ENCODE data around the gene FOXK1.
A peak's percentile ranks its signal among the peaks of the same experiment; 100 is the strongest.
"Not testable (repeated sequence)": the region's sequence is repeated elsewhere in the genome, so short reads cannot be mapped to it uniquely, and the experiment has no call there.

FOXK1 gene

GRCh38 chr7:4681886-4682620, at the start of gene FOXK1:
FOXK1 (plus strand) TSS chr7:4682295; CDS start chr7:4682309, 14 bp downstream.
- peak; percentile 76 for DNase-seq (ENCODE audit: low spot score)

- DNase-seq (ENCODE audit: low spot score) = peak; percentile 58
Measured at GRCh38 chr7:4633012-4633411, 49.1 kb upstream of the FOXK1 start.

- DNase-seq (ENCODE audit: low spot score) = no peak
Measured at GRCh38 chr7:4634166-4634565, 47.9 kb upstream of the FOXK1 start.

- DNase-seq (ENCODE audit: low spot score) = no peak
Measured at GRCh38 chr7:4638781-4639575, 43.1 kb upstream of the FOXK1 start.

- no peak for DNase-seq (ENCODE audit: low spot score)
Measured at GRCh38 chr7:4641091-4641666, 40.9 kb upstream of the FOXK1 start.

GRCh38 chr7:4641667-4642467, 40.2 kb upstream of the FOXK1 start:
- peak; percentile 95 for DNase-seq (ENCODE audit: low spot score)

GRCh38 chr7:4642468-4643203, 39.5 kb upstream of the FOXK1 start:
- no peak for DNase-seq (ENCODE audit: low spot score)

- not testable (repeated sequence) for DNase-seq (ENCODE audit: low spot score)
Measured at GRCh38 chr7:4643204-4643471, 39.0 kb upstream of the FOXK1 start.

GRCh38 chr7:4645246-4645645, 36.8 kb upstream of the FOXK1 start:
- DNase-seq (ENCODE audit: low spot score) = no peak

- DNase-seq (ENCODE audit: low spot score) = no peak
Measured at GRCh38 chr7:4648111-4648510, 34.0 kb upstream of the FOXK1 start.

- DNase-seq (ENCODE audit: low spot score) = no peak
Measured at GRCh38 chr7:4650433-4651047, 31.6 kb upstream of the FOXK1 start.

GRCh38 chr7:4653771-4654170, 28.3 kb upstream of the FOXK1 start:
- no peak for DNase-seq (ENCODE audit: low spot score)

GRCh38 chr7:4655311-4655710, 26.8 kb upstream of the FOXK1 start:
- DNase-seq (ENCODE audit: low spot score) = no peak

GRCh38 chr7:4655896-4656295, 26.2 kb upstream of the FOXK1 start:
- DNase-seq (ENCODE audit: low spot score) = no peak

GRCh38 chr7:4657640-4658417, 24.3 kb upstream of the FOXK1 start:
- no peak for DNase-seq (ENCODE audit: low spot score)

- DNase-seq (ENCODE audit: low spot score) = no peak
Measured at GRCh38 chr7:4659551-4660286, 22.4 kb upstream of the FOXK1 start.

GRCh38 chr7:4661871-4662270, 20.2 kb upstream of the FOXK1 start:
- no peak for DNase-seq (ENCODE audit: low spot score)

GRCh38 chr7:4663239-4664018, 18.7 kb upstream of the FOXK1 start:
- DNase-seq (ENCODE audit: low spot score) = no peak

GRCh38 chr7:4665661-4666060, 16.4 kb upstream of the FOXK1 start:
- peak; percentile 64 for DNase-seq (ENCODE audit: low spot score)

Data from hepatic stellate cell (primary cell).